PC-3 (cell line): Measurements from ENCODE around the gene TIAM1. TPM values are rescaled to one million over a fixed set of nuclear protein-coding genes. Genes with fewer than 3 reads are reported as not detected.

Experiments used
- ATAC-seq: fragments of 200-7000 bp; cut with Tn5 transposase; 2 replicates; pipeline ENCODE4 v1.9.1; 2020; ENCODE audit warnings: mild to moderate bottlenecking, moderate library complexity
- BruUV-seq: library from RNA; stranded (reverse); fragments of 400-500 nt; replicated peaks from 2 replicates; lab custom pipeline; 2021; lab: Mats Ljungman, UMichigan
- CTCF ChIA-PET: fragments of 300-600 bp; sonication (Branson Sonifier 250); formaldehyde crosslinking; loops from one replicate; lab custom pipeline; 2022; ENCODE audit warnings: antibody characterized with exemption; lab: Charles Lee
- POLR2A ChIA-PET: fragments of 300-600 bp; sonication (Branson Sonifier 250); formaldehyde crosslinking; loops from one replicate; lab custom pipeline; 2022; ENCODE audit warnings: antibody characterized with exemption; ENCODE audit not compliant: unreplicated experiment; lab: Charles Lee
- DNase-seq: peaks from one replicate; pipeline ENCODE4 v3.0.0-alpha.2; 2015
- H2AFZ ChIP-seq: fragments of 300-600 bp; sonication (generic); 2 replicates; pipeline ENCODE4 v1.6.0; 2016; ENCODE audit warnings: antibody characterized with exemption, low read length
- H3F3A ChIP-seq: fragments of 300-600 bp; sonication (generic); one replicate; pipeline ENCODE4 v1.6.0; 2017; ENCODE audit warnings: antibody characterized with exemption, low read length, control low read depth, mild to moderate bottlenecking; ENCODE audit not compliant: unreplicated experiment
- H3K27ac ChIP-seq: fragments of 300-600 bp; sonication (generic); 2 replicates; pipeline ENCODE4 v1.5.1; 2016; ENCODE audit warnings: mild to moderate bottlenecking, low read length
- H3K27me3 ChIP-seq: fragments of 300-600 bp; sonication (generic); 2 replicates; pipeline ENCODE4 v1.6.1; 2016; ENCODE audit warnings: low read length, mixed read lengths
- H3K36me3 ChIP-seq: fragments of 300-600 bp; sonication (generic); 2 replicates; pipeline ENCODE4 v1.6.1; 2016; ENCODE audit warnings: low read depth, mixed run types, low read length, mixed read lengths
- H3K4me1 ChIP-seq: fragments of 300-600 bp; sonication (generic); 2 replicates; pipeline ENCODE4 v1.5.1; 2016; ENCODE audit warnings: low read length; ENCODE audit not compliant: insufficient read depth
- H3K4me2 ChIP-seq: fragments of 300-600 bp; sonication (generic); 2 replicates; pipeline ENCODE4 v1.6.0; 2016; ENCODE audit warnings: low read length
- H3K4me3 ChIP-seq: fragments of 300-600 bp; sonication (generic); 2 replicates; pipeline ENCODE4 v1.5.1; 2016; ENCODE audit warnings: mild to moderate bottlenecking, low read length, mixed read lengths
- H3K79me2 ChIP-seq: fragments of 300-600 bp; sonication (generic); 2 replicates; pipeline ENCODE4 v1.6.1; 2017; ENCODE audit warnings: low read length, mixed read lengths
- H3K9ac ChIP-seq: fragments of 300-600 bp; sonication (generic); 2 replicates; pipeline ENCODE4 v1.6.0; 2016; ENCODE audit warnings: mild to moderate bottlenecking, low read length
- H3K9me2 ChIP-seq: fragments of 300-600 bp; sonication (generic); replicated peaks from 2 replicates; pipeline ENCODE4 v1.6.1; 2016; ENCODE audit warnings: mixed run types, low read length, mixed read lengths
- H3K9me3 ChIP-seq: fragments of 300-600 bp; sonication (generic); 2 replicates; pipeline ENCODE4 v1.6.1; 2016; ENCODE audit warnings: low read length, mixed read lengths
- H4K20me1 ChIP-seq: fragments of 300-600 bp; sonication (generic); 2 replicates; pipeline ENCODE4 v1.6.1; 2016; ENCODE audit warnings: low read length, mixed read lengths
- CTCF ChIP-seq: fragments of 300-600 bp; sonication (generic); conservative IDR thresholded peaks from 2 replicates; pipeline ENCODE4 v1.5.1; 2017; ENCODE audit warnings: antibody characterized with exemption, low read depth, mild to moderate bottlenecking, low read length
- EZH2 ChIP-seq: fragments of 300-600 bp; sonication (generic); IDR thresholded peaks from one replicate; pipeline ENCODE4 v1.6.1; 2017; ENCODE audit warnings: antibody characterized with exemption, mild to moderate bottlenecking, low read length; ENCODE audit not compliant: unreplicated experiment
- EZH2phosphoT487 ChIP-seq: fragments of 300-600 bp; sonication (generic); IDR thresholded peaks from 2 replicates; pipeline ENCODE4 v1.6.1; 2018; ENCODE audit warnings: mild to moderate bottlenecking, antibody characterized with exemption, low read length, borderline replicate concordance
- intact Hi-C: fragments of 100-400 bp; cut with micrococcal nuclease; formaldehyde crosslinking; loops from 2 replicates; pipeline ENCODE4 v1.9.0; 2023
- total RNA-seq: library from RNA; depleted of rRNA; stranded (reverse); fragments of >200 nt; gene quantifications from 2 replicates; pipeline ENCODE4 v1.2.3, GENCODE V29; 2014

The TIAM1 gene
- total RNA-seq, 1 experiment from 2014 or later = 19.1 TPM

- Histone ChIP-seq H3K9me2 (no peaks in the 10 kb centered on the region), H2AFZ (no peak overlapping the region), H3K9ac (peak overlapping the region; percentile 59), H3F3A (peaks cover 14% of the 10 kb centered on the region), H3K9me3 (no peaks in the 10 kb centered on the region), H4K20me1 (no peaks in the 10 kb centered on the region), H3K4me2 (peak overlapping the region; percentile 74), H3K4me1 (peaks cover 60% of the 10 kb centered on the region), H3K27ac (peak overlapping the region; percentile 83), H3K27me3 (no peaks in the 10 kb centered on the region), H3K79me2 (no peaks in the 10 kb centered on the region), H3K36me3 (no peaks in the 10 kb centered on the region), H3K4me3 (0 out of 2 replicates have a peak overlapping the region, but pooled peaks have one; percentile 10)
- TF ChIP-seq EZH2phosphoT487 = no peak
- no peak for TF ChIP-seq CTCF
- TF ChIP-seq EZH2 = no peak
- intact Hi-C loops = loop anchor here (5.0 to 10.0 kb wide), 2 partner anchors 123 to 156 kb away; no protein-coding TSS in a partner anchor
- CTCF ChIA-PET = interaction anchor here (0.6 kb wide), 1 partner anchor 15 kb away, joined by 5 read pairs; no protein-coding TSS in a partner anchor
- BruUV-seq = no TSS peak
- peak; percentile 94 for DNase-seq
- peak; percentile 54 for ATAC-seq
- POLR2A ChIA-PET = no interaction called here
These were observed 7.4 kb upstream of the TIAM1 start for GRCh38 chr21:31351438-31351837.

GRCh38 chr21:31349208-31349607 is 5.1 kb upstream of the TIAM1 start:
- Histone ChIP-seq H3K4me2 (no peak overlapping the region), H3K27me3 (no peaks in the 10 kb centered on the region), H4K20me1 (no peaks in the 10 kb centered on the region), H3K9me3 (no peaks in the 10 kb centered on the region), H2AFZ (no peak overlapping the region), H3K4me1 (peaks cover 49% of the 10 kb centered on the region), H3F3A (peaks cover 8% of the 10 kb centered on the region), H3K4me3 (no peak overlapping the region), H3K9me2 (no peaks in the 10 kb centered on the region), H3K27ac (no peak overlapping the region), H3K36me3 (no peaks in the 10 kb centered on the region), H3K79me2 (no peaks in the 10 kb centered on the region), H3K9ac (no peak overlapping the region)
- ATAC-seq (no peak), DNase-seq (no peak)
- intact Hi-C loops = loop anchor here (10.0 kb wide), 1 partner anchor 244 kb away; no protein-coding TSS in a partner anchor
- ChIA-PET CTCF (no interaction called here), POLR2A (no interaction called here)
- no peak for TF ChIP-seq EZH2
- TF ChIP-seq EZH2phosphoT487 = no peak
- TF ChIP-seq CTCF = no peak
- no TSS peak for BruUV-seq

DNA sequence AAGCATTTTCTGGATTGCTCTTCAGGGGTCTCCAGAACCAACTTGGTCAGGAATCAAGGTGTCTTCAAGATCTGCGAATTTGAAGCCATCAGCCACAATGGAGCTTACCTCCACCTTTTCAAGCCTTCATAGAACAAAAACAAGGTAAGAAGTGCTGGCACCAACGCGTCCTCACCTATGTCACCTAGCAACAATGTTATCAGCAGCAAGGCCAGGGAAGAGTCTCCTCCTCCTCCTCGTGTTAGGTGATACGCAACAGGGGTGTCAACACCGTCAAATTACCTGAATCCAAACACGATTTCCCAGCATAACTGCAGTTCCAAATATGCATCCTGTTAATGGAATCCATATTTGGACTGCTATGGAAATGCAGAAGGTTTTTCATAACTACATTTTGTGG is 4.1 kb upstream of the TIAM1 start:
- Histone ChIP-seq H3K9me3 (no peaks in the 10 kb centered on the region), H3K79me2 (peaks cover 5% of the 10 kb centered on the region), H3K27me3 (no peaks in the 10 kb centered on the region), H3K4me2 (peak overlapping the region; percentile 85; the same call in 1 of the 2 replicates), H2AFZ (no peak overlapping the region), H3K4me1 (peaks cover 42% of the 10 kb centered on the region), H3K27ac (no peak overlapping the region), H3K9ac (no peak overlapping the region), H3F3A (peaks cover under 1% of the 10 kb centered on the region), H3K4me3 (no peak overlapping the region), H4K20me1 (peaks cover 2% of the 10 kb centered on the region; the same call in 1 of the 2 replicates), H3K36me3 (no peaks in the 10 kb centered on the region), H3K9me2 (no peaks in the 10 kb centered on the region)
- intact Hi-C loops = loop anchor here (10.0 kb wide), 1 partner anchor 243 kb away; no protein-coding TSS in a partner anchor
- ATAC-seq = no peak
- POLR2A ChIA-PET = no interaction called here
- BruUV-seq = no TSS peak
- TF ChIP-seq EZH2phosphoT487 (no peak), CTCF (no peak), EZH2 (no peak)
- no peak for DNase-seq
- CTCF ChIA-PET = interaction anchor here (0.5 to 0.9 kb wide), 10 partner anchors 12 to 207 kb away, joined by 3 to 6 read pairs (median 3); no protein-coding TSS in a partner anchor
